Bladder microvascular endothelial cell (primary cell): ENCODE measurements around the gene GRHL3. TPM values are rescaled to one million over a fixed set of nuclear protein-coding genes. Genes with fewer than 3 reads are reported as not detected.

ENCODE experiments used
- total RNA-seq: library from RNA; depleted of rRNA; stranded (reverse); fragments of >200 nt; gene quantifications from 2 replicates; pipeline ENCODE4 v1.2.3, GENCODE V29; 2014

GRHL3 gene
- not detected in 2 replicates for total RNA-seq

GRCh38 chr1:24319312-24319863 lies at the start of gene GRHL3:
GRHL3 (plus strand) TSS chr1:24319357; CDS start chr1:24319552, 195 bp downstream.

Other genes starting within 250 kb of the GRHL3 start
- gene MYOM3, start 207.2 kb upstream of the GRHL3 start, total RNA-seq, result under 0.01 and 0.06 TPM in 2 replicates
- not detected in 2 replicates for gene IL22RA1, start 176.2 kb upstream of the GRHL3 start, total RNA-seq
- gene IFNLR1, start 132.1 kb upstream of the GRHL3 start, total RNA-seq, result not detected in 2 replicates
- gene STPG1, start 94.4 kb downstream of the GRHL3 start, total RNA-seq, result 2.6 and 3.2 TPM in 2 replicates
- 10.4 and 26.2 TPM in 2 replicates for gene NIPAL3, start 96.4 kb downstream of the GRHL3 start, total RNA-seq
- gene RCAN3, start 183.5 kb downstream of the GRHL3 start, total RNA-seq, result 1.4 and 2.4 TPM in 2 replicates
- not detected in 2 replicates for gene NCMAP, start 236.7 kb downstream of the GRHL3 start, total RNA-seq